Activated T-cell treated with anti-CD3 and anti-CD28 coated beads, Interleukin-2, amount 50 U/mL, for 72 hours (primary cell): ENCODE measurements around the gene KRTAP10-2. TPM values are rescaled to one million over a fixed set of nuclear protein-coding genes. Genes with fewer than 3 reads are reported as not detected.

Experiments used
- ATAC-seq, 2 donors: fragments of 150-1000 bp; cut with Tn5 transposase; replicated peaks in 1 of 2; 2 replicates each; pipeline ENCODE4 v1.10.0; 2021; ENCODE audit warnings: moderate library complexity in 2 of 2, mild to moderate bottlenecking in 1 of 2
- DNase-seq, 2 donors: peaks; one replicate each; pipeline ENCODE4 v3.0.0; 2021 to 2022; ENCODE audit warnings: mixed read lengths in 1 of 2
- H3K27ac Mint-ChIP-seq: one replicate; pipeline ENCODE4 v1.8.0; 2022; ENCODE audit warnings: mild to moderate bottlenecking, moderate library complexity, mixed read lengths
- H3K27me3 Mint-ChIP-seq: one replicate; pipeline ENCODE4 v1.8.0; 2022; ENCODE audit warnings: low read depth, mixed read lengths
- H3K36me3 Mint-ChIP-seq, 2 donors: one replicate each; pipeline ENCODE4 v1.8.0; 2022; ENCODE audit warnings: mixed read lengths in 2 of 2, mild to moderate bottlenecking in 1 of 2; ENCODE audit not compliant: insufficient read depth in 2 of 2
- H3K4me1 Mint-ChIP-seq: one replicate; pipeline ENCODE4 v1.8.0; 2022; ENCODE audit warnings: low read depth, mixed read lengths
- H3K4me3 Mint-ChIP-seq, 2 donors: one replicate each; pipeline ENCODE4 v1.8.0; 2022; ENCODE audit warnings: mild to moderate bottlenecking in 2 of 2, mixed read lengths in 2 of 2, moderate library complexity in 2 of 2
- H3K9me3 Mint-ChIP-seq, 2 donors: one replicate each; pipeline ENCODE4 v1.8.0; 2022; ENCODE audit warnings: mixed read lengths in 2 of 2
- total RNA-seq, 2 donors: library from RNA; stranded (reverse); gene quantifications; one replicate each; pipeline ENCODE4 v1.2.3, GENCODE V29; 2022

Gene KRTAP10-2
- total RNA-seq, 2 donors from 2014 or later: not detected

- Mint-ChIP-seq H3K27ac (no peak overlapping the region), H3K4me3 (no peak overlapping the region), H3K36me3 (no peaks in the 10 kb centered on the region), H3K4me1 (no peaks in the 10 kb centered on the region), H3K27me3 (no peaks in the 10 kb centered on the region), H3K9me3 (no peaks in the 10 kb centered on the region)
- ATAC-seq: no peak
- no peak for DNase-seq
These were observed 39.4 kb downstream of the KRTAP10-2 start for GRCh38 chr21:44511938-44512275.

GRCh38 chr21:44511219-44511937 lies 39.9 kb downstream of the KRTAP10-2 start:
- Mint-ChIP-seq H3K36me3 (no peaks in the 10 kb centered on the region), H3K27ac (no peak overlapping the region), H3K9me3 (no peaks in the 10 kb centered on the region), H3K4me3 (peak overlapping the region in 1 of 2 donors; percentile 32), H3K4me1 (no peaks in the 10 kb centered on the region), H3K27me3 (no peaks in the 10 kb centered on the region)
- no peak for DNase-seq
- no peak for ATAC-seq

GRCh38 chr21:44510508-44511218 lies 40.6 kb downstream of the KRTAP10-2 start:
- no peak overlapping the region for H3K27ac Mint-ChIP-seq
- no peaks in the 10 kb centered on the region for H3K9me3 Mint-ChIP-seq
- H3K27me3 Mint-ChIP-seq: no peaks in the 10 kb centered on the region
- H3K4me3 Mint-ChIP-seq: peak overlapping the region; percentile 47 to 64
- H3K4me1 Mint-ChIP-seq: no peaks in the 10 kb centered on the region
- H3K36me3 Mint-ChIP-seq: no peaks in the 10 kb centered on the region
- peak; percentile 78 to 90 for DNase-seq
- ATAC-seq: peak; percentile 85 to 92

GRCh38 chr21:44510109-44510507 lies 41.2 kb downstream of the KRTAP10-2 start:
- Mint-ChIP-seq H3K27ac (no peak overlapping the region), H3K27me3 (no peaks in the 10 kb centered on the region), H3K36me3 (no peaks in the 10 kb centered on the region), H3K4me1 (no peaks in the 10 kb centered on the region), H3K4me3 (peak overlapping the region; percentile 47 to 64), H3K9me3 (no peaks in the 10 kb centered on the region)
- no peak for DNase-seq
- peak in 1 of 2 donors; percentile 2 for ATAC-seq

DNA sequence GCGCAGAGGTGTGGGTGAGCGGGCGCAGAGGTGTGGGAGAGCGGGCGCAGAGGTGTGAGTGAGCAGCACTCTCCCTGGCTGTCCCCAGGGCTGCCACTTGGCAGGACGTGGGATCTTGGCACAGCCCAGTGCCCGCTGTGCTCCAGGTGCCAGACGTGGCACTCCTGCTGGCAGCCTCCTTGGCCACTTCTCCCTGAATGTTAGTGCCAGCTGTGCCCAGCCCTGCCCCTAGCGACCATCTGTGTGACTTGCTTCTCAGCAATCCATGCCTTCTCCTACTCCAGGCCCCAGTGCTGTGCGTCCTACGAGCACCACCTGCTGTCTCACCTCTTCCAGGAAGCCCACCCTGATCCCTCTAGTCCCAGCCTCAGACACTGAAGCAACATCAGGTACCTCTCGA lies 41.8 kb downstream of the KRTAP10-2 start:
- no peaks in the 10 kb centered on the region for H3K36me3 Mint-ChIP-seq
- H3K4me3 Mint-ChIP-seq: no peak overlapping the region
- no peaks in the 10 kb centered on the region for H3K4me1 Mint-ChIP-seq
- DNase-seq (no peak), ATAC-seq (no peak)
- no peaks in the 10 kb centered on the region for H3K9me3 Mint-ChIP-seq
- no peak overlapping the region for H3K27ac Mint-ChIP-seq
- H3K27me3 Mint-ChIP-seq: no peaks in the 10 kb centered on the region

- no peak for ATAC-seq
- Mint-ChIP-seq H3K4me1 (no peaks in the 10 kb centered on the region), H3K4me3 (no peak overlapping the region)
These were observed 42.4 kb downstream of the KRTAP10-2 start for GRCh38 chr21:44508711-44509445.

DNA sequence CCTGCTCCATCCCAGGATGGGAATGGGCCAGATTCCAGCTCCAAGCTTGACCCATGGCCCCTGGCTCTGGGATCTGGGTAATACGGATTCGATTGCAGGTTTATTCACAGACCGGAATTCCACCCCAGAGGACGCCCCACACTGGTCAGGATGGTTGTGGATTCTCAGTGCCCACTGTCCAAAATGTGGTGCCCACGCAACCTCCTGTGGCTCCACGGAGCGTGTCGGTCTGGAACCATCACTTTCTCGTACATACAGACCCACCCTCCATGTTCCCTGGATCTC lies 42.9 kb downstream of the KRTAP10-2 start:
- Mint-ChIP-seq H3K27me3 (no peaks in the 10 kb centered on the region), H3K4me3 (no peak overlapping the region), H3K27ac (no peak overlapping the region), H3K36me3 (no peaks in the 10 kb centered on the region), H3K4me1 (no peaks in the 10 kb centered on the region), H3K9me3 (no peaks in the 10 kb centered on the region)
- DNase-seq: no peak
- no peak for ATAC-seq

More at GRCh38 chr21:44508711-44509445, 42.4 kb downstream of the KRTAP10-2 start:
- no peak for DNase-seq
- H3K9me3 Mint-ChIP-seq: no peaks in the 10 kb centered on the region
- H3K27me3 Mint-ChIP-seq: no peaks in the 10 kb centered on the region
- H3K27ac Mint-ChIP-seq: no peak overlapping the region
- H3K36me3 Mint-ChIP-seq: no peaks in the 10 kb centered on the region

- Mint-ChIP-seq H3K27me3 (no peaks in the 10 kb centered on the region), H3K27ac (no peak overlapping the region), H3K36me3 (no peaks in the 10 kb centered on the region), H3K4me1 (no peaks in the 10 kb centered on the region), H3K4me3 (no peak overlapping the region), H3K9me3 (no peaks in the 10 kb centered on the region)
- no peak for ATAC-seq
- DNase-seq: no peak
These were observed 43.5 kb downstream of the KRTAP10-2 start for GRCh38 chr21:44507673-44508425.

DNA sequence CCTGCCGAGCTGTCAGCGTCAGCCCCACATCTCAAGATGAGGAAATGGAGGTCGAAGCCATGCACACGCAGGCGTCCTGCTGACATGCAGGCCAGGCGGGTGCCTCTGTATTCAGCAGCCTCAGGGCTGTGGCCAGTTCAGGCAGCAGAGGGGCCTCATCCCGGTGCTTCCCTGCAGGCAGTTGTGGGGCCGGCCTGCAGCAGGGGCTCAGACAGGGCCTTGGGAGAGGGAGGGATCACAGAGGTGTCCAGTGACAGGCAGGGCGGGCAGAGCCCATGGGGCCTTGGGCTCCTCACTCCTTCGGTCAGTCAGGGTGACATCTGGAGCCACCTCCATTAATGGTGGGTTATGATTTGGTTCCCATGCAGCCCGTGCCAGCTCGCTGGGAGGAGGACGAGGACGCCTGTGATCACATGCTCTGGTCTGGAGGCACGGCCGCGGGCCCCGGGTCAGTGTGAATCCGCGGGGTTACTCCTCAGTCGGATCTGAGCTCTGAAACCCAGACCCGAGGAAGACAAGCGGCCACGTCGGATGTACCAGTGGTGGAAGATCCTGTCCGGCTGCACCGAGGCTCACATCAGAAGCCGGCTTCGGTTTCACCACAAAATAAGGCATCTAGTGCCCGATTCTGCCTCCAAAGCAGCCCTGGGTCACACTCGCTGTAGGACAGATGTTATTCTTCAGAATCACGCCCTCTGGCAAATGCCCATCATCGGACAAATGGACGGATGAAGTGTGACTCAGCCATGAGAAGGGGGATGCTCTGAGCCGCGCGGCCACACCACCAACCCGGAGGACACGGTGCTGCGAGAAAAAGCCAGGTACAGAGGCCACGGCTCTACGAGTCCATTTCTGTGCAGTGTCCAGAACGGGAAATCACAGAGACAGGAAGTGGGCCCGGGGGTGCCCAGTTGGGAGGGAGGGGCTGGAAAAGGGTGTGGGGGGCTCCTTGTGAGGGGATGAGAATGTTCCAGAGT lies 44.7 kb downstream of the KRTAP10-2 start:
- Mint-ChIP-seq H3K27me3 (no peaks in the 10 kb centered on the region), H3K4me1 (no peaks in the 10 kb centered on the region), H3K27ac (no peak overlapping the region), H3K36me3 (no peaks in the 10 kb centered on the region), H3K9me3 (no peaks in the 10 kb centered on the region), H3K4me3 (no peak overlapping the region)
- DNase-seq (no peak), ATAC-seq (no peak)

DNA sequence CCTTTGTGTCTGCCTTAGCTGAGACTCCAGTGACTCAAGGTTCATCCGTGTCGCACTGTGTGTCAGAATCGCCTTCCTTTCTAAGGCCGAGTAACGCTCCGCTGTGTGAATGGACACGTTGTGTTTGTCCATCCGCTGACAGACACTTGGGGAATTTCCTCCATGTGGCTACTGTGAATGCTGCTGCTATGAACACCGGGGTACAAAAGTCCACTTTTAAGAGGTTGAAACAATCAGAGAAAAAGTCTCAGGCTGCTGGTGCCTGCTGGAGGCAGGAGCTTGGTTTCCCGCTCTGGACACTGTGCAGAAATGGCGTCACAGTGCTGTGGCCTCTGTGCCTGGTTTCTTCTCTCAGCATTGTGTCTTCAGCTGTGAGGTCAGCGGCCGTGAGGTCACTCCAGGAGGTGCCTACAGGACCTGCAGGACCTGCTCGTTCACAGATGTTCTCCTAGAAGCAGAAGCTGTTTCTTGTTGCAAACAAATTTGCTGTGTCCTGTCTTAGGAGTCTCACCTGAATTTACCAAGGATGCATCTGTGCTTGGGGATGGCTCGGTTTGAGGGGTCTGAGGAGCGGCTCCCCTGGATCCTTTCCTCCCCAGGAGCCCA lies 45.5 kb downstream of the KRTAP10-2 start:
- no peaks in the 10 kb centered on the region for H3K27me3 Mint-ChIP-seq
- no peak for DNase-seq
- no peaks in the 10 kb centered on the region for H3K4me1 Mint-ChIP-seq
- no peaks in the 10 kb centered on the region for H3K9me3 Mint-ChIP-seq
- no peak for ATAC-seq
- no peak overlapping the region for H3K27ac Mint-ChIP-seq
- no peaks in the 10 kb centered on the region for H3K36me3 Mint-ChIP-seq
- H3K4me3 Mint-ChIP-seq: no peak overlapping the region

DNA sequence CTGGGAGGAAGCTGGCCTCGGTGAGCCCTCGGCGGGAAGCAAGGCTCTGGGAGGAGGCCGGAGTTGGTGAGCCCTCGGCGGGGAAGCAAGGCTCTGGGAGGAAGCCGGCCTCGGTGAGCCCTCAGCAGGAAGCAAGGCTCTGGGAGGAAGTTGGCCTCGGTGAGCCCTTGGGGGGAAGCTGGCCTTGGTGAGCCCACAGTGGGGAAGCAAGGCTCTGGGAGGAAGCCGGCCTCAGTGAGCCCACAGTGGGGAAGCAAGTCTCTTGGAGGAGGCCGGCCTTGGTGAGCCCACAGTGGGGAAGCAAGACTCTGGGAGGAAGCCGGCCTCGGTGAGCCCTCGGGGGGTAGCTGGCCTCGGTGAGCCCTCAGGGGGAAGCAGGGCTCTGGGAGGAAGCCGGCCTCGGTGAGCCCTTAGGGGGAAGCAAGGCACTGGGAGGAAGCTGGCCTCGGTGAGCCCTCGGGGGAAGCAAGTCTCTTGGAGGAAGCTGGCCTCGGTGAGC lies 47.4 kb downstream of the KRTAP10-2 start:
- no peak for ATAC-seq
- H3K4me3 Mint-ChIP-seq: no peak overlapping the region
- H3K36me3 Mint-ChIP-seq: no peaks in the 10 kb centered on the region
- H3K27ac Mint-ChIP-seq: no peak overlapping the region
- H3K9me3 Mint-ChIP-seq: no peaks in the 10 kb centered on the region
- DNase-seq: no peak
- no peaks in the 10 kb centered on the region for H3K4me1 Mint-ChIP-seq
- no peaks in the 10 kb centered on the region for H3K27me3 Mint-ChIP-seq
